GM12878 (cell line): ENCODE data around the gene PKNOX1. TPM values are rescaled to one million over a fixed set of nuclear protein-coding genes. Genes with fewer than 3 reads are reported as not detected.

Experiments
- ATAC-seq: fragments of 200-7000 bp; cut with Tn5 transposase; 3 replicates; pipeline ENCODE4 v1.9.1; 2020; ENCODE audit warnings: mild to moderate bottlenecking, moderate library complexity
- Bru-seq: library from RNA; stranded (reverse); fragments of 400-500 nt; gene quantifications from one replicate; lab custom pipeline; 2021; lab: Mats Ljungman, UMichigan
- BruChase-seq, 2 experiments: library from RNA; stranded (reverse); fragments of 400-500 nt; gene quantifications; one replicate each; lab custom pipeline; 2021; lab: Mats Ljungman, UMichigan
- BruUV-seq: library from RNA; stranded (reverse); fragments of 400-500 nt; replicated peaks from 2 replicates; lab custom pipeline; 2021; lab: Mats Ljungman, UMichigan
- CTCF ChIA-PET: fragments of 300-600 bp; sonication (Branson Sonifier 250); formaldehyde crosslinking; extraction: SDS; loops from one replicate; lab custom pipeline; 2021; ENCODE audit warnings: inconsistent platforms; lab: Yijun Ruan, JAX
- POLR2A ChIA-PET: fragments of 350-600 bp; formaldehyde crosslinking; extraction: SDS; loops from one replicate; lab custom pipeline; 2021; ENCODE audit warnings: inconsistent platforms; lab: Charles Lee
- RAD21 ChIA-PET: fragments of 300-600 bp; sonication (Branson Sonifier 250); formaldehyde crosslinking; loops from one replicate; lab custom pipeline; 2023; ENCODE audit warnings: antibody characterized with exemption; ENCODE audit not compliant: unreplicated experiment; lab: Charles Lee
- SMC1A ChIA-PET: fragments of 300-600 bp; sonication (Branson Sonifier 250); formaldehyde crosslinking; loops from one replicate; lab custom pipeline; 2023; ENCODE audit not compliant: unreplicated experiment, uncharacterized antibody; lab: Charles Lee
- DNase-seq: peaks from one replicate; pipeline ENCODE4 v3.0.0-alpha.2; 2011; ENCODE audit warnings: low read depth, low spot score
- FAIRE-seq: peaks from 3 replicates; lab custom pipeline; 2011; peaks lifted over from hg19 to GRCh38; lab: Jason Lieb, UNC
- H2AFZ ChIP-seq: 2 replicates; pipeline ENCODE4 v1.6.0; 2011; ENCODE audit warnings: low read depth, low read length, control low read depth; ENCODE audit not compliant: control insufficient read depth
- H3K27ac ChIP-seq: 2 replicates; pipeline ENCODE4 v1.5.1; 2011; ENCODE audit warnings: control low read depth; ENCODE audit not compliant: control insufficient read depth, insufficient read depth
- H3K27me3 ChIP-seq, 2 experiments: replicated peaks in 1 of 2; 2 replicates each; pipeline versions ENCODE4 v1.6.0 to v1.6.1; 2011; ENCODE audit warnings: low read length in 1 of 2; ENCODE audit not compliant: control insufficient read depth in 2 of 2, insufficient read depth in 2 of 2
- H3K36me3 ChIP-seq, 2 experiments: 2 replicates each; pipeline ENCODE4 v1.5.1; 2011; ENCODE audit warnings: low read length in 1 of 2; ENCODE audit not compliant: control insufficient read depth in 2 of 2, insufficient read depth in 2 of 2
- H3K4me1 ChIP-seq: 2 replicates; pipeline ENCODE4 v1.6.1; 2011; ENCODE audit warnings: mild to moderate bottlenecking, low read length, moderate library complexity, mixed read lengths; ENCODE audit not compliant: control insufficient read depth, insufficient read depth
- H3K4me2 ChIP-seq: 2 replicates; pipeline ENCODE4 v1.6.0; 2011; ENCODE audit warnings: control low read depth; ENCODE audit not compliant: control insufficient read depth, insufficient read depth
- H3K4me3 ChIP-seq: fragments of 200-600 bp; sonication (generic); 2 replicates; pipeline ENCODE4 v1.5.1; 2016
- H3K79me2 ChIP-seq: 2 replicates; pipeline ENCODE4 v1.6.0; 2011; ENCODE audit warnings: low read length; ENCODE audit not compliant: control insufficient read depth, insufficient read depth
- H3K9ac ChIP-seq: 2 replicates; pipeline ENCODE4 v1.8.0; 2011; ENCODE audit warnings: low read length, control low read depth, mixed read lengths; ENCODE audit not compliant: control insufficient read depth, insufficient read depth
- H3K9me3 ChIP-seq: replicated peaks from 3 replicates; pipeline ENCODE4 v1.5.1; 2011; ENCODE audit warnings: mild to moderate bottlenecking, low read length; ENCODE audit not compliant: control insufficient read depth, insufficient read depth
- H4K20me1 ChIP-seq: 2 replicates; pipeline ENCODE4 v1.6.0; 2011; ENCODE audit not compliant: control insufficient read depth, insufficient read depth
- RAD21 ChIP-seq: IDR thresholded peaks from 2 replicates; pipeline ENCODE4 v1.6.1; 2011; ENCODE audit warnings: mild to moderate bottlenecking, low read depth, low read length, moderate library complexity; ENCODE audit not compliant: insufficient read depth
- SIN3A ChIP-seq: IDR thresholded peaks from 2 replicates; pipeline ENCODE4 v1.6.1; 2012; ENCODE audit warnings: low read depth, low read length, improper control_type of control experiment
- SMARCA5 ChIP-seq: fragments of 450-650 bp; IDR thresholded peaks from 2 replicates; pipeline ENCODE4 v1.6.1; 2017; ENCODE audit warnings: mild to moderate bottlenecking
- SPI1 ChIP-seq: IDR thresholded peaks from 2 replicates; pipeline ENCODE4 v1.6.1; 2011; ENCODE audit warnings: low read depth, mild to moderate bottlenecking, low read length, moderate library complexity, borderline replicate concordance; ENCODE audit not compliant: insufficient read depth
- WGBS: methylation state at CpG from one replicate; pipeline ENCODE4 v1.1.6; 2016; ENCODE audit warnings: low lambda C conversion rate; ENCODE audit not compliant: insufficient replicate concordance, insufficient coverage; ENCODE audit errors: missing lambda C conversion rate; 5-methylcytosine and 5-hydroxymethylcytosine counted together
- in situ Hi-C: fragments of 300-500 bp; cut with MboI; formaldehyde crosslinking; loops from 9 replicates; pipeline ENCODE4 v1.14.3; 2018; ENCODE audit warnings: mixed read lengths
- intact Hi-C: fragments of 100-400 bp; cut with micrococcal nuclease; formaldehyde crosslinking; loops from one replicate; pipeline ENCODE4 v1.14.2; 2022; ENCODE audit not compliant: unreplicated experiment
- long read RNA-seq, 2 experiments: library from polyadenylated mRNA; unstranded; transcript quantifications; one replicate each; pipeline ENCODE4 v2.0.0, GENCODE V29; 2019 to 2020
- polyA minus RNA-seq, 3 experiments: library from RNA; depleted of rRNA, polyadenylated mRNA; stranded (reverse); fragments of >200 nt; gene quantifications; 2 replicates each; pipeline ENCODE4 v1.2.3, GENCODE V29; 2011
- polyA plus RNA-seq, 11 experiments: library from polyadenylated mRNA; depleted of rRNA in 4 of 11; unstranded in 6 of 11; stranded (reverse) in 5 of 11; fragments of >200 nt; fragmentation: Nextera tagmentation in 4 of 11; fragmentation: Illumina TruSeq in 1 of 11; extraction: Ambion mirVana in 4 of 11; extraction: Trizol in 1 of 11; gene quantifications; 1 replicate in 1 of 11; 2 replicates in 10 of 11; pipeline versions ENCODE4 v1.2.1 to v1.2.3, GENCODE V29; 2011 to 2016; ENCODE audit warnings: inconsistent platforms in 2 of 11, missing spikeins in 2 of 11, low read depth in 1 of 11
- total RNA-seq, 4 experiments: library from RNA; depleted of rRNA in 3 of 4; stranded (reverse); fragments of >200 nt in 3 of 4; fragmentation: Illumina TruSeq in 1 of 4; extraction: Trizol in 1 of 4; gene quantifications; 2 replicates each; pipeline versions ENCODE4 v1.2.1 to v1.2.3, GENCODE V29; 2013 to 2021
- TF ChIP-seq, protein P1 (sequence below), 3 experiments: IDR thresholded peaks in 2 of 3; conservative IDR thresholded peaks in 1 of 3; 2 replicates each; pipeline ENCODE4 v1.5.1; 2011; ENCODE audit warnings: low read depth in 3 of 3, low read length in 3 of 3, mild to moderate bottlenecking in 3 of 3, control low read depth in 2 of 3, moderate library complexity in 2 of 3, inconsistent platforms in 1 of 3, mixed read lengths in 1 of 3; ENCODE audit not compliant: control insufficient read depth in 2 of 3, insufficient read depth in 1 of 3; ENCODE audit errors: extremely low read depth in 1 of 3
- TF ChIP-seq, protein P2 (sequence below): fragments of 450-650 bp; IDR thresholded peaks from 2 replicates; pipeline ENCODE4 v1.6.1; 2017; ENCODE audit warnings: antibody characterized with exemption, mild to moderate bottlenecking, moderate library complexity

Gene PKNOX1, protein sequence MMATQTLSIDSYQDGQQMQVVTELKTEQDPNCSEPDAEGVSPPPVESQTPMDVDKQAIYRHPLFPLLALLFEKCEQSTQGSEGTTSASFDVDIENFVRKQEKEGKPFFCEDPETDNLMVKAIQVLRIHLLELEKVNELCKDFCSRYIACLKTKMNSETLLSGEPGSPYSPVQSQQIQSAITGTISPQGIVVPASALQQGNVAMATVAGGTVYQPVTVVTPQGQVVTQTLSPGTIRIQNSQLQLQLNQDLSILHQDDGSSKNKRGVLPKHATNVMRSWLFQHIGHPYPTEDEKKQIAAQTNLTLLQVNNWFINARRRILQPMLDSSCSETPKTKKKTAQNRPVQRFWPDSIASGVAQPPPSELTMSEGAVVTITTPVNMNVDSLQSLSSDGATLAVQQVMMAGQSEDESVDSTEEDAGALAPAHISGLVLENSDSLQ
- 24.7 and 25.2 TPM in 2 replicates for total RNA-seq (2013; cell fraction: nucleolus; rRNA removed)
- total RNA-seq (2014; rRNA removed) (6.9 and 10.0 TPM in 2 replicates), total RNA-seq (2014; rRNA removed; fragmentation: Illumina TruSeq; extraction: Trizol) (7.3 and 7.7 TPM in 2 replicates), total RNA-seq (2021) (11.9 and 13.3 TPM in 2 replicates), polyA plus RNA-seq (2011; rRNA removed) (21.4 and 23.7 TPM in 2 replicates), polyA plus RNA-seq (2014; fragmentation: Illumina TruSeq; extraction: Trizol) (10.5 and 16.0 TPM in 2 replicates), polyA plus RNA-seq (2014; fragmentation: Nextera tagmentation; extraction: Ambion mirVana) (10 to 100 TPM in 1 of 2 experiments, 1 to 10 TPM in 1; 9.5 to 11.3 TPM), polyA plus RNA-seq (2014; rRNA removed) (14.4 and 14.8 TPM in 2 replicates), polyA plus RNA-seq (2016; fragmentation: Nextera tagmentation; extraction: Ambion mirVana) (10 to 100 TPM; 20.8 to 22.9 TPM), polyA minus RNA-seq (2011; rRNA and poly(A)+ RNA removed) (11.6 and 34.2 TPM in 2 replicates), Bru-seq, nascent RNA (percentile 59 among the genes with signal in this experiment), BruChase-seq, experiment 1, labeled RNA remaining after a 6-hour chase (percentile 65 among the genes with signal in this experiment), BruChase-seq, experiment 2, labeled RNA remaining after a 2-hour chase (percentile 62 among the genes with signal in this experiment)
- polyA plus RNA-seq (2011; ENCODE audit: low read depth) = 2.6 TPM
- polyA plus RNA-seq (2011; cell fraction: cytosol; rRNA removed) = 17.8 and 29.8 TPM in 2 replicates
- polyA plus RNA-seq (2011; cell fraction: nucleus; rRNA removed) = 23.1 and 23.6 TPM in 2 replicates
- 5.3 TPM in 2 replicates for polyA plus RNA-seq (2012)
- polyA minus RNA-seq (2011; cell fraction: cytosol; rRNA and poly(A)+ RNA removed) = 5.9 and 7.0 TPM in 2 replicates
- polyA minus RNA-seq (2011; cell fraction: nucleus; rRNA and poly(A)+ RNA removed) = 16.1 and 16.2 TPM in 2 replicates
- long read RNA-seq, experiment 1, full-length matches to known transcripts = 11 of 14 reads
- long read RNA-seq, experiment 1, partial matches to known transcripts = 1 of 14 reads
- long read RNA-seq, experiment 1, other reads (novel, unspliced or antisense) = 2 of 14 reads
- long read RNA-seq, experiment 2, full-length matches to known transcripts = 99 of 146 reads
- long read RNA-seq, experiment 2, partial matches to known transcripts = 37 of 146 reads
- long read RNA-seq, experiment 2, other reads (novel, unspliced or antisense) = 10 of 146 reads

DNA sequence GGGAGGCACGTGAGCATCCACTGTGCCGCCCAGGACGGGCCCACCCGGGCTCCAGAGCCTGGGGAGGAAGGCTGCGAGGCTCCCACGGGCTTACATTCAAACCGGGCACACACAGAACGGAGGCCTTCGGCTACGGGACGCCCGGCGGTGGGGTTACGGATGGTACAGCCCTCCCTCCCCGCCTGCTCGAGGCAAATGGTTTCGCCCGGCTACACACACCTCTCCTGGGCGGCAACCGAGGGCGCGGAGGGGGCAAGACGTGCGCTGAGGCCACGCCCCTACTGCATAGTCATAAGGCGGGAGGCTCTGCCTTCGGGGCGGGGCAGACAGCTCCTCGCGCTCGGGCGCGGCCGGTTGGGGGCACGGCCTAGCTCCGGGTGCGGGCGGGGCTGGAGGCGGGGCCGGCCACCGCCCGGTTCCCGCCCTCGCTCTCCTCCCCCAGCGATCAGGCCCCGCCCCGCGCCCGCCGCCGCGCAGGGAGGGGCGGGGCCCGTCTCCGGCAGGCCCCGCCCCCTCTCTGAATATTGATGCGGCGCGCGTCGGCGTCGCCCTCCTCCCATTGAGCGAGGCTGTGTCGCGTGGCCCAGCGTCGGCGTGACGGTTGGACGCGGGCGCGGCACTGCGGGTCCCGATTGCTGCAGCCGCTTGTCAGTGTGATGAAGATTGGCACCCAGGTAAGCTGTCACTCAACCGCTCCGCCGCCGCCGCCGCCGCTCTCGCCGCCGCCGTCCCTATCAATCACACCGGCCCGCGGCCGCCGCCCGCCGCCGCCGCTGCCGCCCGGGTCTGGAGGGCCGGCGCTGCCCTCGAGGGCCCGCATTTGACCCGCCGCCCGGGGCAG, at the start of gene PKNOX1:
Gene PKNOX1, plus strand, starts transcription at position 572 of the 841 bp plus-strand sequence. CDS start 29,820 bp downstream, outside the sequence.
- ChIA-PET SMC1A (no interaction called here), CTCF (interaction anchor here (0.6 to 1.2 kb wide), 2 partner anchors 8 to 27 kb away, joined by 3 read pairs; no protein-coding TSS in a partner anchor), RAD21 (interaction anchor here (0.8 to 1.3 kb wide), 4 partner anchors 16 to 743 kb away, joined by 3 to 4 read pairs (median 3); partner anchors contain the start of gene NDUFV3), POLR2A (interaction anchor here (0.6 to 0.9 kb wide), 6 partner anchors 9 to 792 kb away, joined by 3 to 7 read pairs (median 3); partner anchors contain the start of gene NDUFV3)
- WGBS = under 1% methylated on average over 65 of the region's 106 CpGs
- H4K20me1 ChIP-seq = no peaks in the 10 kb centered on the region
- in situ Hi-C loops (no loop called here), intact Hi-C loops (no loop called here)
- DNase-seq (peak; percentile 87), ATAC-seq (peak; percentile 92), FAIRE-seq (peak; percentile 84)
- peaks cover 8% of the 10 kb centered on the region for H3K4me1 ChIP-seq
- peak within 1 kb of the TSS; percentile 98 for H3K9ac ChIP-seq
- peaks cover 24% of the 10 kb centered on the region for H3K79me2 ChIP-seq
- H3K36me3 ChIP-seq = 0 out of 4 replicates have a peak, but pooled peaks cover 0 to 2% of the 10 kb centered on the region in 2 experiments
- H3K4me2 ChIP-seq = peak within 1 kb of the TSS; percentile 95
- peak within 1 kb of the TSS; percentile 94 for H3K27ac ChIP-seq
- BruUV-seq = no TSS peak
- H3K27me3 ChIP-seq = no peaks in the 10 kb centered on the region
- no peaks in the 10 kb centered on the region for H3K9me3 ChIP-seq
- peak within 1 kb of the TSS; percentile 83 for H3K4me3 ChIP-seq
- peak within 1 kb of the TSS; percentile 99 for H2AFZ ChIP-seq
- TF ChIP-seq SMARCA5 = no peak
- TF ChIP-seq, protein P1, sequence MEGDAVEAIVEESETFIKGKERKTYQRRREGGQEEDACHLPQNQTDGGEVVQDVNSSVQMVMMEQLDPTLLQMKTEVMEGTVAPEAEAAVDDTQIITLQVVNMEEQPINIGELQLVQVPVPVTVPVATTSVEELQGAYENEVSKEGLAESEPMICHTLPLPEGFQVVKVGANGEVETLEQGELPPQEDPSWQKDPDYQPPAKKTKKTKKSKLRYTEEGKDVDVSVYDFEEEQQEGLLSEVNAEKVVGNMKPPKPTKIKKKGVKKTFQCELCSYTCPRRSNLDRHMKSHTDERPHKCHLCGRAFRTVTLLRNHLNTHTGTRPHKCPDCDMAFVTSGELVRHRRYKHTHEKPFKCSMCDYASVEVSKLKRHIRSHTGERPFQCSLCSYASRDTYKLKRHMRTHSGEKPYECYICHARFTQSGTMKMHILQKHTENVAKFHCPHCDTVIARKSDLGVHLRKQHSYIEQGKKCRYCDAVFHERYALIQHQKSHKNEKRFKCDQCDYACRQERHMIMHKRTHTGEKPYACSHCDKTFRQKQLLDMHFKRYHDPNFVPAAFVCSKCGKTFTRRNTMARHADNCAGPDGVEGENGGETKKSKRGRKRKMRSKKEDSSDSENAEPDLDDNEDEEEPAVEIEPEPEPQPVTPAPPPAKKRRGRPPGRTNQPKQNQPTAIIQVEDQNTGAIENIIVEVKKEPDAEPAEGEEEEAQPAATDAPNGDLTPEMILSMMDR (IDR thresholded peaks at IDR 0.05 in 2 of 3, conservative IDR thresholded peaks at IDR 0.05 in 1 of 3; ENCODE audit: control insufficient read depth in 2 of 3, extremely low read depth in 1 of 3, insufficient read depth in 1 of 3, low read depth in 3 of 3, low read length in 3 of 3) = peak in 1 of 3 experiments; percentile 23; a peak in 1 of 6 replicates
- TF ChIP-seq, protein P2, sequence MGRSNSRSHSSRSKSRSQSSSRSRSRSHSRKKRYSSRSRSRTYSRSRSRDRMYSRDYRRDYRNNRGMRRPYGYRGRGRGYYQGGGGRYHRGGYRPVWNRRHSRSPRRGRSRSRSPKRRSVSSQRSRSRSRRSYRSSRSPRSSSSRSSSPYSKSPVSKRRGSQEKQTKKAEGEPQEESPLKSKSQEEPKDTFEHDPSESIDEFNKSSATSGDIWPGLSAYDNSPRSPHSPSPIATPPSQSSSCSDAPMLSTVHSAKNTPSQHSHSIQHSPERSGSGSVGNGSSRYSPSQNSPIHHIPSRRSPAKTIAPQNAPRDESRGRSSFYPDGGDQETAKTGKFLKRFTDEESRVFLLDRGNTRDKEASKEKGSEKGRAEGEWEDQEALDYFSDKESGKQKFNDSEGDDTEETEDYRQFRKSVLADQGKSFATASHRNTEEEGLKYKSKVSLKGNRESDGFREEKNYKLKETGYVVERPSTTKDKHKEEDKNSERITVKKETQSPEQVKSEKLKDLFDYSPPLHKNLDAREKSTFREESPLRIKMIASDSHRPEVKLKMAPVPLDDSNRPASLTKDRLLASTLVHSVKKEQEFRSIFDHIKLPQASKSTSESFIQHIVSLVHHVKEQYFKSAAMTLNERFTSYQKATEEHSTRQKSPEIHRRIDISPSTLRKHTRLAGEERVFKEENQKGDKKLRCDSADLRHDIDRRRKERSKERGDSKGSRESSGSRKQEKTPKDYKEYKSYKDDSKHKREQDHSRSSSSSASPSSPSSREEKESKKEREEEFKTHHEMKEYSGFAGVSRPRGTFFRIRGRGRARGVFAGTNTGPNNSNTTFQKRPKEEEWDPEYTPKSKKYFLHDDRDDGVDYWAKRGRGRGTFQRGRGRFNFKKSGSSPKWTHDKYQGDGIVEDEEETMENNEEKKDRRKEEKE = peak; percentile 92
- no peak for TF ChIP-seq RAD21
- TF ChIP-seq SPI1 = no peak
- peak; percentile 60; the same call in 1 of the 2 replicates for TF ChIP-seq SIN3A
